Measurements from ENCODE around the gene GLYAT. TPM values are rescaled to one million over a fixed set of nuclear protein-coding genes. Genes with fewer than 3 reads are reported as not detected.

The GLYAT gene
- not detected in 2 replicates for total RNA-seq (2014; rRNA removed; shearing (Covaris generic))

- no peak for DNase-seq
- H3K4me1 ChIP-seq: no peaks in the 10 kb centered on the region
- no peak within 1 kb of the TSS for H3K4me3 ChIP-seq
- H3K27ac ChIP-seq: no peak within 1 kb of the TSS
- H3K36me3 ChIP-seq: no peaks in the 10 kb centered on the region
- no peaks in the 10 kb centered on the region for H3K9me3 ChIP-seq (replicated peaks)
- no peaks in the 10 kb centered on the region for H3K27me3 ChIP-seq
Observed at GRCh38 chr11:58731819-58732218, at the start of gene GLYAT. Gene GLYAT, minus strand, starts transcription at chr11:58731943. Its CDS starts 7,447 bp downstream, at chr11:58724496.

GRCh38 chr11:58781345-58781744 is 49.6 kb upstream of the GLYAT start:
- no peaks in the 10 kb centered on the region for H3K4me1 ChIP-seq
- H3K27ac ChIP-seq: no peak overlapping the region
- H3K36me3 ChIP-seq: no peaks in the 10 kb centered on the region
- H3K27me3 ChIP-seq: no peaks in the 10 kb centered on the region
- no peaks in the 10 kb centered on the region for H3K9me3 ChIP-seq (replicated peaks)
- no peak for DNase-seq
- H3K4me3 ChIP-seq: no peak overlapping the region

GRCh38 chr11:58780578-58780977 is 48.8 kb upstream of the GLYAT start:
- H3K27ac ChIP-seq: no peak overlapping the region

GRCh38 chr11:58776891-58777710 is 45.4 kb upstream of the GLYAT start:
- Histone ChIP-seq H3K27me3 (no peaks in the 10 kb centered on the region), H3K4me1 (no peaks in the 10 kb centered on the region), H3K4me3 (no peak overlapping the region), H3K9me3 (replicated peaks) (no peaks in the 10 kb centered on the region), H3K27ac (no peak overlapping the region), H3K36me3 (no peaks in the 10 kb centered on the region)
- no peak for DNase-seq

More at GRCh38 chr11:58780578-58780977, 48.8 kb upstream of the GLYAT start:
- DNase-seq: no peak
- H3K4me1 ChIP-seq: no peaks in the 10 kb centered on the region
- no peaks in the 10 kb centered on the region for H3K36me3 ChIP-seq
- no peaks in the 10 kb centered on the region for H3K9me3 ChIP-seq (replicated peaks)
- no peak overlapping the region for H3K4me3 ChIP-seq
- no peaks in the 10 kb centered on the region for H3K27me3 ChIP-seq

- DNase-seq: no peak
- H3K9me3 ChIP-seq (replicated peaks): no peaks in the 10 kb centered on the region
- no peaks in the 10 kb centered on the region for H3K36me3 ChIP-seq
- no peak overlapping the region for H3K27ac ChIP-seq
- H3K27me3 ChIP-seq: no peaks in the 10 kb centered on the region
- H3K4me3 ChIP-seq: no peak overlapping the region
- no peaks in the 10 kb centered on the region for H3K4me1 ChIP-seq
Observed at GRCh38 chr11:58775066-58775708, 43.4 kb upstream of the GLYAT start.

GRCh38 chr11:58774164-58774593 is 42.4 kb upstream of the GLYAT start:
- H3K9me3 ChIP-seq (replicated peaks): no peaks in the 10 kb centered on the region
- DNase-seq: no peak
- H3K4me1 ChIP-seq: no peaks in the 10 kb centered on the region
- H3K27ac ChIP-seq: no peak overlapping the region
- H3K4me3 ChIP-seq: no peak overlapping the region
- no peaks in the 10 kb centered on the region for H3K36me3 ChIP-seq
- H3K27me3 ChIP-seq: no peaks in the 10 kb centered on the region

GRCh38 chr11:58773337-58773736 is 41.6 kb upstream of the GLYAT start:
- H3K27ac ChIP-seq: no peak overlapping the region
- no peaks in the 10 kb centered on the region for H3K4me1 ChIP-seq
- H3K27me3 ChIP-seq: no peaks in the 10 kb centered on the region
- no peak overlapping the region for H3K4me3 ChIP-seq
- no peak for DNase-seq
- H3K36me3 ChIP-seq: no peaks in the 10 kb centered on the region
- H3K9me3 ChIP-seq (replicated peaks): no peaks in the 10 kb centered on the region

- Histone ChIP-seq H3K27ac (no peak overlapping the region), H3K9me3 (replicated peaks) (no peaks in the 10 kb centered on the region), H3K4me1 (no peaks in the 10 kb centered on the region), H3K4me3 (no peak overlapping the region), H3K27me3 (no peaks in the 10 kb centered on the region), H3K36me3 (no peaks in the 10 kb centered on the region)
- no peak for DNase-seq
Observed at GRCh38 chr11:58772329-58773285, 40.9 kb upstream of the GLYAT start.

GRCh38 chr11:58771458-58771855 is 39.7 kb upstream of the GLYAT start:
- H3K4me3 ChIP-seq: no peak overlapping the region
- H3K9me3 ChIP-seq (replicated peaks): no peaks in the 10 kb centered on the region
- H3K27me3 ChIP-seq: no peaks in the 10 kb centered on the region
- H3K27ac ChIP-seq: no peak overlapping the region
- H3K4me1 ChIP-seq: no peaks in the 10 kb centered on the region
- no peaks in the 10 kb centered on the region for H3K36me3 ChIP-seq
- no peak for DNase-seq

- no peaks in the 10 kb centered on the region for H3K9me3 ChIP-seq (replicated peaks)
- no peaks in the 10 kb centered on the region for H3K4me1 ChIP-seq
- no peaks in the 10 kb centered on the region for H3K27me3 ChIP-seq
- H3K27ac ChIP-seq: no peak overlapping the region
- H3K36me3 ChIP-seq: no peaks in the 10 kb centered on the region
- H3K4me3 ChIP-seq: no peak overlapping the region
- DNase-seq: no peak
Observed at GRCh38 chr11:58770627-58771457, 39.1 kb upstream of the GLYAT start.

GRCh38 chr11:58770166-58770565 is 38.4 kb upstream of the GLYAT start:
- no peak overlapping the region for H3K27ac ChIP-seq
- H3K4me3 ChIP-seq: no peak overlapping the region
- no peak for DNase-seq

GRCh38 chr11:58769308-58769707 is 37.6 kb upstream of the GLYAT start:
- H3K27ac ChIP-seq: no peak overlapping the region
- H3K4me1 ChIP-seq: no peaks in the 10 kb centered on the region
- no peaks in the 10 kb centered on the region for H3K27me3 ChIP-seq
- no peak overlapping the region for H3K4me3 ChIP-seq
- no peak for DNase-seq
- H3K36me3 ChIP-seq: no peaks in the 10 kb centered on the region
- no peaks in the 10 kb centered on the region for H3K9me3 ChIP-seq (replicated peaks)

More at GRCh38 chr11:58770166-58770565, 38.4 kb upstream of the GLYAT start:
- H3K9me3 ChIP-seq (replicated peaks): no peaks in the 10 kb centered on the region
- H3K36me3 ChIP-seq: no peaks in the 10 kb centered on the region
- no peaks in the 10 kb centered on the region for H3K27me3 ChIP-seq
- no peaks in the 10 kb centered on the region for H3K4me1 ChIP-seq

GRCh38 chr11:58768137-58768536 is 36.4 kb upstream of the GLYAT start:
- no peaks in the 10 kb centered on the region for H3K36me3 ChIP-seq
- H3K27ac ChIP-seq: no peak overlapping the region
- H3K4me3 ChIP-seq: no peak overlapping the region
- no peaks in the 10 kb centered on the region for H3K4me1 ChIP-seq
- no peaks in the 10 kb centered on the region for H3K27me3 ChIP-seq
- no peak for DNase-seq
- H3K9me3 ChIP-seq (replicated peaks): no peaks in the 10 kb centered on the region

- Histone ChIP-seq H3K27ac (no peak overlapping the region), H3K27me3 (no peaks in the 10 kb centered on the region), H3K4me1 (no peaks in the 10 kb centered on the region), H3K36me3 (no peaks in the 10 kb centered on the region), H3K9me3 (replicated peaks) (no peaks in the 10 kb centered on the region), H3K4me3 (no peak overlapping the region)
- DNase-seq: no peak
Observed at GRCh38 chr11:58765078-58765477, 33.3 kb upstream of the GLYAT start.
